Vagina (tissue), 2 donors: ENCODE data around the gene ZNF689. TPM values are rescaled to one million over a fixed set of nuclear protein-coding genes. Genes with fewer than 3 reads are reported as not detected.
A peak's percentile ranks its signal among the peaks of the same experiment; 100 is the strongest.

Source experiments
- DNase-seq, 2 donors: peaks; one replicate each; pipeline ENCODE4 v3.0.0-alpha.2; 2017; ENCODE audit errors: extremely low spot score in 2 of 2
- H3K27ac ChIP-seq: fragments of 200-600 bp; sonication (generic); one replicate; pipeline ENCODE4 v1.5.1; 2019
- H3K27me3 ChIP-seq: fragments of 200-600 bp; sonication (generic); one replicate; pipeline ENCODE4 v1.5.1; 2019
- H3K36me3 ChIP-seq, 2 donors: fragments of 200-600 bp; sonication (generic); one replicate each; pipeline ENCODE4 v1.5.1; 2017 to 2019
- H3K4me1 ChIP-seq: fragments of 200-600 bp; sonication (generic); one replicate; pipeline ENCODE4 v1.5.1; 2019
- H3K4me3 ChIP-seq, 2 donors: fragments of 200-600 bp; sonication (generic); 1 replicate in 1 of 2; 2 replicates in 1 of 2; pipeline ENCODE4 v1.5.1; 2016 to 2019
- H3K9me3 ChIP-seq: fragments of 200-600 bp; sonication (generic); one replicate; pipeline ENCODE4 v1.5.1; 2019
- POLR2A ChIP-seq, 2 donors: fragments of 450-650 bp; IDR thresholded peaks; one replicate each; pipeline ENCODE4 v1.6.1; 2017; ENCODE audit warnings: antibody characterized with exemption in 2 of 2, mild to moderate bottlenecking in 2 of 2, moderate library complexity in 2 of 2
- POLR2AphosphoS5 ChIP-seq, 2 donors: sonication (generic); formaldehyde crosslinking; IDR thresholded peaks; one replicate each; pipeline ENCODE4 v1.9.0; 2017; ENCODE audit warnings: antibody characterized with exemption in 2 of 2, mild to moderate bottlenecking in 2 of 2, low read depth in 1 of 2; ENCODE audit not compliant: insufficient read depth in 1 of 2
- intact Hi-C: fragments of 100-400 bp; cut with DNase I; formaldehyde crosslinking; loops from one replicate; pipeline ENCODE4 v1.15.1; 2023
- total RNA-seq: library from RNA; depleted of rRNA; stranded (reverse); fragments of >200 nt; gene quantifications from one replicate; pipeline ENCODE4 v1.2.3, GENCODE V29; 2016
- TF ChIP-seq, protein P1 (sequence below), 3 experiments: fragments of 450-650 bp in 2 of 3; fragments of 200-600 bp in 1 of 3; sonication (generic) in 1 of 3; IDR thresholded peaks; one replicate each; pipeline ENCODE4 v1.5.1; 2017 to 2019; ENCODE audit warnings: antibody characterized with exemption in 3 of 3, mild to moderate bottlenecking in 2 of 3, moderate library complexity in 2 of 3

Gene ZNF689
- total RNA-seq, 1 donor from 2014 or later: 7.6 TPM

DNA sequence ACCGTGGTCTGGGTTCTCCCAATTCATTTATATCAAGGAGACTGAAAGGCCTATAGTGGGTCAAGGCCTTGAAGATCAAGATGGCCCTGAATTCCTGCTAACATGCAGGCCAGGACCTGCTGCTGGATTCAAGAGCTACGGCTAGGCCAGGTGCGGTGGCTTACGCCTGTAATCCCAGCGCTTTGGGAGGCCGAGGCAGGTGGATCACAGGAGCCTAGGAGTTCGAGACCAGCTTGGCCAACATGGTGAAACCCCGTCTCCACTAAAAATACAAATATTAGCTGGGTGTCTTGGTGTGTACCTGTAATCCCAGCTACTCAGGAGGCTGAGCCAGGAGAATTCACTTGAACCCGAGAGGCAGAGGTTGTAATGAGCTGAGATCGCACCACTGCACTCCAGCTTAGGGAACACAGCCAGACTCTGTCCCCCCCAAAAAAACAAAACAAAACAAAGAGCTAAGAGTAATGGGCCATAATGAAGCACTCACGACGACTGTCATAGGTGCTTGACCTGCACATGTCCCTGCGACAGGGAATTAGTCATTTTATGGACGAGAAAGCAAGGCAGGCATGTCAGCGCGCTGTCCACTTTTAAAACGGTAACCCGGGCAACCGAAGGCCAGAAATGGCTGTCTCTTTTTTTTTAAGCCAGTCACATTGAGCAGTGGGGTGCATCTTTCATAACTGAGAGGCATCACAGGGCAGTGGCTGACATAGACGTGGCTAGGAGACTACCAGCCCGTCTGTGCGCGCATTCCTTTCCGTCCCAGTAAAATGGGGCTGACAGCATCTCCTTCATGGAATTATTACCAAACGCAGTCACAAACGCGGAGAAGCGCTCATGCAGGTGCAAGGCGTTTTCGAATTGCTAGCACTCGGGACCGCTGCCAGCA, 47.0 kb upstream of the ZNF689 start:
- Histone ChIP-seq H3K4me1 (peaks cover 43% of the 10 kb centered on the region), H3K27me3 (no peaks in the 10 kb centered on the region), H3K36me3 (peaks cover 0 to 53% of the 10 kb centered on the region in 2 donors), H3K4me3 (peak overlapping the region; percentile 39 to 83), H3K9me3 (no peaks in the 10 kb centered on the region), H3K27ac (peak overlapping the region; percentile 68)
- TF ChIP-seq POLR2A (IDR thresholded peaks at IDR 0.05): no peak
- TF ChIP-seq, protein P1, sequence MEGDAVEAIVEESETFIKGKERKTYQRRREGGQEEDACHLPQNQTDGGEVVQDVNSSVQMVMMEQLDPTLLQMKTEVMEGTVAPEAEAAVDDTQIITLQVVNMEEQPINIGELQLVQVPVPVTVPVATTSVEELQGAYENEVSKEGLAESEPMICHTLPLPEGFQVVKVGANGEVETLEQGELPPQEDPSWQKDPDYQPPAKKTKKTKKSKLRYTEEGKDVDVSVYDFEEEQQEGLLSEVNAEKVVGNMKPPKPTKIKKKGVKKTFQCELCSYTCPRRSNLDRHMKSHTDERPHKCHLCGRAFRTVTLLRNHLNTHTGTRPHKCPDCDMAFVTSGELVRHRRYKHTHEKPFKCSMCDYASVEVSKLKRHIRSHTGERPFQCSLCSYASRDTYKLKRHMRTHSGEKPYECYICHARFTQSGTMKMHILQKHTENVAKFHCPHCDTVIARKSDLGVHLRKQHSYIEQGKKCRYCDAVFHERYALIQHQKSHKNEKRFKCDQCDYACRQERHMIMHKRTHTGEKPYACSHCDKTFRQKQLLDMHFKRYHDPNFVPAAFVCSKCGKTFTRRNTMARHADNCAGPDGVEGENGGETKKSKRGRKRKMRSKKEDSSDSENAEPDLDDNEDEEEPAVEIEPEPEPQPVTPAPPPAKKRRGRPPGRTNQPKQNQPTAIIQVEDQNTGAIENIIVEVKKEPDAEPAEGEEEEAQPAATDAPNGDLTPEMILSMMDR (IDR thresholded peaks at IDR 0.05): no peak
- no peak for TF ChIP-seq POLR2AphosphoS5 (IDR thresholded peaks at IDR 0.05; ENCODE audit: insufficient read depth in 1 of 2, low read depth in 1 of 2)
- no peak for DNase-seq
- intact Hi-C loops: loop anchor here (5.0 kb wide), 1 partner anchor 85 kb away; the partner anchor contains the start of gene ZNF688

DNA sequence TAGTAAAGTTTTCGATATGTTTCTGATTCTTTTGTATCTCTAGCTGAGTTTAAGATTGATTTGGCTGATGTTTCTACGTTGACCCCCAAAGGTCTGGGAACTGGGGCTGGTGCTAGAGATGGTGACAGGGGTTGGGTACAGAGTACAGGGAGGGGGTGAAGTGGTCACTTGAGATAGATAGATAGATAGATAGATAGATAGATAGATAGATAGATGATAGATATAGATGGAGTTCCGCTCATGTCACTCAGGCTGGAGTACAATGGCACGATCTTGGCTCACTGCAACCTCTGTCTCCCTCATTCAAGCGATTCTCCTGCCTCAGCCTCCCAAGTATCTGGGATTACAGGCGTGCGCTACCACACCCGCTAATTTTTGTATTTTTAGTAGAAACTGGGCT, 46.2 kb upstream of the ZNF689 start:
- peaks cover 0 to 48% of the 10 kb centered on the region in 2 donors for H3K36me3 ChIP-seq
- intact Hi-C loops: loop anchor here (5.0 kb wide), 1 partner anchor 84 kb away; the partner anchor contains the start of gene ZNF688
- H3K4me3 ChIP-seq: no peak overlapping the region
- no peak for TF ChIP-seq POLR2AphosphoS5 (IDR thresholded peaks at IDR 0.05; ENCODE audit: insufficient read depth in 1 of 2, low read depth in 1 of 2)
- TF ChIP-seq POLR2A (IDR thresholded peaks at IDR 0.05): no peak
- TF ChIP-seq, protein P1 (IDR thresholded peaks at IDR 0.05): no peak
- H3K27me3 ChIP-seq: no peaks in the 10 kb centered on the region
- no peaks in the 10 kb centered on the region for H3K9me3 ChIP-seq
- H3K4me1 ChIP-seq: peaks cover 43% of the 10 kb centered on the region
- DNase-seq: no peak
- H3K27ac ChIP-seq: peak overlapping the region; percentile 68

DNA sequence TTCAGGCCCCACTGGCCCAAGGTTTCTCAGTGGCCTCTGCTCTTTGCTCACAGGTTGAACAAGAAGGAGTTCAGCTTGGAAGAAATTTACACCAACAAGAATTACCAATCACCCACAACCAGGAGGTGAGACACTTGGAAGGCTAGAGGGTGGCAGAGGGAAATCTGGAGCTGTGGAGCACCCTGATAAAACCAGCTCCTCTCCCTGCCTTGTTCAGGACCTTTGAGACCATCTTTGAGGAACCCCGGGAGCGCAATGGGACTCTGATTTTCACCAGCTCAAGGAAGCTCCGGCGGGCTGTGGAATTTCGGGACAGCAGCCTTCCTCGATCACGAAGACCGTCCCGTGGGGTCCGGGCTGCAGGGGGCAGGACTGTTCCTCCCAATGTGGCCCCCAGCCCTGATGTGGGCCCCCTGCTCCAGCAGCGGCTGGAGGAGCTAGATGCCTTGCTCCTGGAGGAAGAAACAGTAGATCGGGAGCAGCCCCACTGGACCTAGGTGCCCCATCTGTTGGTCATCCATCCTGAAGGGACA, 45.7 kb upstream of the ZNF689 start:
- intact Hi-C loops: loop anchor here (5.0 kb wide), 1 partner anchor 84 kb away; the partner anchor contains the start of gene ZNF688
- H3K36me3 ChIP-seq: peaks cover 0 to 45% of the 10 kb centered on the region in 2 donors

DNA sequence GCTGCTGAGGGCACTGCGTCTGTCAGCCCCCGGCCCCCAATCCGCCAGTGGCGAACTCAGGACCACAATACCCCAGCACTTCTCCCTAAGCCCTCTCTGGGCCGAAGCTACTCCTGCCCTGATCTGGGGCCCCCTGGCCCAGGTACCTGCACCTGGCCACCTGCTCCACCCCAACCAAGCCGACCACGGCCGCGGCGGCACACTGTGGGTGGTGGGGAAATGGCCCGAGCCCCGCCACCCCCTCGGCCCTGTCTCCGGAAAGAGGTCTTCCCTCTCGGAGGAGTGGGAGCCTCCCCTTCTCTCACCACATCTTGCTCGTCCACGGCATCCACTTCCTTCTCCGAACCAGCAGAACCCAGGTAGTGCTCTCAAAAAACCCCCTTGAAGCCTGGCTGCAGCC, 44.7 kb upstream of the ZNF689 start:
- no peak for DNase-seq
- Histone ChIP-seq H3K4me3 (no peak overlapping the region), H3K27ac (no peak overlapping the region), H3K4me1 (peaks cover 33% of the 10 kb centered on the region), H3K27me3 (no peaks in the 10 kb centered on the region), H3K9me3 (no peaks in the 10 kb centered on the region), H3K36me3 (peaks cover 0 to 38% of the 10 kb centered on the region in 2 donors)
- intact Hi-C loops: loop anchor here (5.0 kb wide), 1 partner anchor 83 kb away; the partner anchor contains the start of gene ZNF688
- no peak for TF ChIP-seq POLR2A (IDR thresholded peaks at IDR 0.05)
- no peak for TF ChIP-seq POLR2AphosphoS5 (IDR thresholded peaks at IDR 0.05; ENCODE audit: insufficient read depth in 1 of 2, low read depth in 1 of 2)
- TF ChIP-seq, protein P1 (IDR thresholded peaks at IDR 0.05): no peak

More for the DNA sequence above, 45.7 kb upstream of the ZNF689 start:
- Histone ChIP-seq H3K4me1 (peaks cover 41% of the 10 kb centered on the region), H3K4me3 (no peak overlapping the region), H3K27ac (no peak overlapping the region), H3K27me3 (no peaks in the 10 kb centered on the region), H3K9me3 (no peaks in the 10 kb centered on the region)
- no peak for DNase-seq
- TF ChIP-seq, protein P1 (IDR thresholded peaks at IDR 0.05): no peak
- TF ChIP-seq POLR2A (IDR thresholded peaks at IDR 0.05) (no peak), POLR2AphosphoS5 (IDR thresholded peaks at IDR 0.05; ENCODE audit: insufficient read depth in 1 of 2, low read depth in 1 of 2) (no peak)
